SK-N-SH treated with all-trans-retinoic acid at 6 μM for 48 hours (cell line): ENCODE results near the gene FAM124A.

ENCODE experiments used
- ARNTL ChIP-seq: fragments of 450-650 bp; formaldehyde crosslinking; IDR thresholded peaks from 2 replicates; pipeline ENCODE4 v1.5.0; 2020; ENCODE audit warnings: low read depth, mild to moderate bottlenecking, moderate library complexity, borderline replicate concordance
- CSDC2 ChIP-seq: fragments of 250-450 bp; sonication (Bioruptor Pico); IDR thresholded peaks from 2 replicates; pipeline ENCODE4 v1.5.0; 2020; ENCODE audit warnings: mild to moderate bottlenecking, moderate library complexity
- ISL1 ChIP-seq: fragments of 250-450 bp; sonication (Bioruptor Pico); IDR thresholded peaks from 2 replicates; pipeline ENCODE4 v2.1.2; 2022; ENCODE audit warnings: mild to moderate bottlenecking, moderate library complexity
- PPARA ChIP-seq: fragments of 250-450 bp; sonication (Bioruptor Pico); IDR thresholded peaks from 2 replicates; pipeline ENCODE4 v1.5.0; 2020; ENCODE audit warnings: mild to moderate bottlenecking, borderline replicate concordance
- RARB ChIP-seq: fragments of 250-450 bp; sonication (Bioruptor Pico); IDR thresholded peaks from 2 replicates; pipeline ENCODE4 v1.8.0; 2021; ENCODE audit warnings: mild to moderate bottlenecking, moderate library complexity
- SNAI2 ChIP-seq: fragments of 250-450 bp; sonication (Bioruptor Pico); IDR thresholded peaks from 2 replicates; pipeline ENCODE4 v1.5.0; 2020; ENCODE audit warnings: mild to moderate bottlenecking, moderate library complexity
- ZC3H10 ChIP-seq: fragments of 250-450 bp; sonication (Bioruptor Pico); IDR thresholded peaks from 2 replicates; pipeline ENCODE4 v1.5.1; 2021; ENCODE audit warnings: mild to moderate bottlenecking, moderate library complexity
- ZFP3 ChIP-seq: fragments of 250-450 bp; sonication (Bioruptor Pico); IDR thresholded peaks from 2 replicates; pipeline ENCODE4 v1.5.0; 2020; ENCODE audit warnings: mild to moderate bottlenecking, moderate library complexity
- TF ChIP-seq, protein P1 (sequence below): fragments of 250-450 bp; sonication (Bioruptor Pico); IDR thresholded peaks from 2 replicates; pipeline ENCODE4 v1.5.0; 2020; ENCODE audit warnings: mild to moderate bottlenecking, moderate library complexity
- TF ChIP-seq, protein P2 (sequence below): fragments of 250-450 bp; sonication (Bioruptor Pico); IDR thresholded peaks from 2 replicates; pipeline ENCODE4 v1.5.1; 2021; ENCODE audit warnings: mild to moderate bottlenecking, moderate library complexity
- TF ChIP-seq, protein P3 (sequence below): fragments of 250-450 bp; sonication (Bioruptor Pico); IDR thresholded peaks from 2 replicates; pipeline ENCODE4 v1.5.1; 2020; ENCODE audit warnings: low read depth, mild to moderate bottlenecking, moderate library complexity

DNA sequence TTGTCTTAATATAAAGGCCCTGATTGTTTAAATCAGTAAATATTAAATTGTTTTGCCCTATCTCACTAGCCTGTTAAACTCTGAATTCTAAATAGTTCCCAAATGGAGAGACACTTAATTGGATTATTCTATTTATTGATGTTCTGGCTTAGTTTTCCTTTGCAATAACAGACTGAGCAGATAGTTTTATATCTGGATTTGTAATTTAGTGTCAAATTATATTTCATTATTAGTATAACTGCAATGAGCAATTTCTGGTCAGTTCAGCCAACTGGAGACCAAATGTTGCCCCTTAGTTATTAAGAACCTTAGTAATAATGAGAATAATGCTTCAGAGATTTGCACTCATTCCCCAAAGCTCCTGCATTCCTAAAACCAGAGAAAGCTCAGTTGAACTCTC lies 10.1 kb downstream of the FAM124A start:
- TF ChIP-seq ARNTL = no peak
- no peak for TF ChIP-seq ZC3H10 (CRISPR knock-in tag)
- TF ChIP-seq, protein P1, sequence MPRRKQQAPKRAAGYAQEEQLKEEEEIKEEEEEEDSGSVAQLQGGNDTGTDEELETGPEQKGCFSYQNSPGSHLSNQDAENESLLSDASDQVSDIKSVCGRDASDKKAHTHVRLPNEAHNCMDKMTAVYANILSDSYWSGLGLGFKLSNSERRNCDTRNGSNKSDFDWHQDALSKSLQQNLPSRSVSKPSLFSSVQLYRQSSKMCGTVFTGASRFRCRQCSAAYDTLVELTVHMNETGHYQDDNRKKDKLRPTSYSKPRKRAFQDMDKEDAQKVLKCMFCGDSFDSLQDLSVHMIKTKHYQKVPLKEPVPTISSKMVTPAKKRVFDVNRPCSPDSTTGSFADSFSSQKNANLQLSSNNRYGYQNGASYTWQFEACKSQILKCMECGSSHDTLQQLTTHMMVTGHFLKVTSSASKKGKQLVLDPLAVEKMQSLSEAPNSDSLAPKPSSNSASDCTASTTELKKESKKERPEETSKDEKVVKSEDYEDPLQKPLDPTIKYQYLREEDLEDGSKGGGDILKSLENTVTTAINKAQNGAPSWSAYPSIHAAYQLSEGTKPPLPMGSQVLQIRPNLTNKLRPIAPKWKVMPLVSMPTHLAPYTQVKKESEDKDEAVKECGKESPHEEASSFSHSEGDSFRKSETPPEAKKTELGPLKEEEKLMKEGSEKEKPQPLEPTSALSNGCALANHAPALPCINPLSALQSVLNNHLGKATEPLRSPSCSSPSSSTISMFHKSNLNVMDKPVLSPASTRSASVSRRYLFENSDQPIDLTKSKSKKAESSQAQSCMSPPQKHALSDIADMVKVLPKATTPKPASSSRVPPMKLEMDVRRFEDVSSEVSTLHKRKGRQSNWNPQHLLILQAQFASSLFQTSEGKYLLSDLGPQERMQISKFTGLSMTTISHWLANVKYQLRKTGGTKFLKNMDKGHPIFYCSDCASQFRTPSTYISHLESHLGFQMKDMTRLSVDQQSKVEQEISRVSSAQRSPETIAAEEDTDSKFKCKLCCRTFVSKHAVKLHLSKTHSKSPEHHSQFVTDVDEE (CRISPR knock-in tag) = no peak
- no peak for TF ChIP-seq RARB (CRISPR knock-in tag)
- no peak for TF ChIP-seq SNAI2
- no peak for TF ChIP-seq PPARA
- peak; percentile 28; the same call in 1 of the 2 replicates for TF ChIP-seq ISL1 (CRISPR knock-in tag)
- no peak for TF ChIP-seq ZFP3 (CRISPR knock-in tag)
- TF ChIP-seq, protein P2, sequence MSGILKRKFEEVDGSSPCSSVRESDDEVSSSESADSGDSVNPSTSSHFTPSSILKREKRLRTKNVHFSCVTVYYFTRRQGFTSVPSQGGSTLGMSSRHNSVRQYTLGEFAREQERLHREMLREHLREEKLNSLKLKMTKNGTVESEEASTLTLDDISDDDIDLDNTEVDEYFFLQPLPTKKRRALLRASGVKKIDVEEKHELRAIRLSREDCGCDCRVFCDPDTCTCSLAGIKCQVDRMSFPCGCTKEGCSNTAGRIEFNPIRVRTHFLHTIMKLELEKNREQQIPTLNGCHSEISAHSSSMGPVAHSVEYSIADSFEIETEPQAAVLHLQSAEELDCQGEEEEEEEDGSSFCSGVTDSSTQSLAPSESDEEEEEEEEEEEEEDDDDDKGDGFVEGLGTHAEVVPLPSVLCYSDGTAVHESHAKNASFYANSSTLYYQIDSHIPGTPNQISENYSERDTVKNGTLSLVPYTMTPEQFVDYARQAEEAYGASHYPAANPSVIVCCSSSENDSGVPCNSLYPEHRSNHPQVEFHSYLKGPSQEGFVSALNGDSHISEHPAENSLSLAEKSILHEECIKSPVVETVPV (CRISPR knock-in tag) = no peak
- TF ChIP-seq, protein P3, sequence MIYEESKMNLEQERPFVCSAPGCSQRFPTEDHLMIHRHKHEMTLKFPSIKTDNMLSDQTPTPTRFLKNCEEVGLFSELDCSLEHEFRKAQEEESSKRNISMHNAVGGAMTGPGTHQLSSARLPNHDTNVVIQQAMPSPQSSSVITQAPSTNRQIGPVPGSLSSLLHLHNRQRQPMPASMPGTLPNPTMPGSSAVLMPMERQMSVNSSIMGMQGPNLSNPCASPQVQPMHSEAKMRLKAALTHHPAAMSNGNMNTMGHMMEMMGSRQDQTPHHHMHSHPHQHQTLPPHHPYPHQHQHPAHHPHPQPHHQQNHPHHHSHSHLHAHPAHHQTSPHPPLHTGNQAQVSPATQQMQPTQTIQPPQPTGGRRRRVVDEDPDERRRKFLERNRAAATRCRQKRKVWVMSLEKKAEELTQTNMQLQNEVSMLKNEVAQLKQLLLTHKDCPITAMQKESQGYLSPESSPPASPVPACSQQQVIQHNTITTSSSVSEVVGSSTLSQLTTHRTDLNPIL (CRISPR knock-in tag) = no peak
- no peak for TF ChIP-seq CSDC2 (CRISPR knock-in tag)
